Right lobe of liver (tissue), 6 donors: ENCODE measurements around the gene EIF5B. TPM values are rescaled to one million over a fixed set of nuclear protein-coding genes. Genes with fewer than 3 reads are reported as not detected.

ENCODE experiments used
- ATAC-seq, 4 donors: fragments of 200-7000 bp; cut with Tn5 transposase; one replicate each; pipeline ENCODE4 v1.9.1; 2020; ENCODE audit warnings: mild to moderate bottlenecking in 4 of 4, moderate library complexity in 4 of 4
- DNase-seq, 3 donors: peaks; one replicate each; pipeline ENCODE4 v3.0.0-alpha.2; 2020
- H3K27ac ChIP-seq, 3 donors: fragments of 200-600 bp; one replicate each; pipeline ENCODE4 v1.8.0; 2022
- H3K27me3 ChIP-seq, 2 donors: fragments of 200-600 bp; one replicate each; pipeline ENCODE4 v1.8.0; 2022
- H3K36me3 ChIP-seq, 4 donors: fragments of 200-600 bp; sonication (generic) in 1 of 4; one replicate each; pipeline versions ENCODE4 v1.5.1 to v1.8.0; 2017 to 2022; ENCODE audit warnings: control low read depth in 1 of 4
- H3K4me1 ChIP-seq, 4 donors: fragments of 200-600 bp; sonication (generic) in 1 of 4; one replicate each; pipeline versions ENCODE4 v1.5.1 to v1.8.0; 2017 to 2022; ENCODE audit warnings: control low read depth in 1 of 4
- H3K4me3 ChIP-seq, 3 donors: fragments of 200-600 bp; one replicate each; pipeline ENCODE4 v1.8.0; 2022
- H3K9me3 ChIP-seq, 4 donors: fragments of 200-600 bp; sonication (generic) in 1 of 4; one replicate each; pipeline versions ENCODE4 v1.5.1 to v1.8.0; 2017 to 2022; ENCODE audit warnings: control low read depth in 1 of 4
- POLR2A ChIP-seq: fragments of 450-650 bp; IDR thresholded peaks from one replicate; pipeline ENCODE4 v1.6.1; 2017; ENCODE audit warnings: antibody characterized with exemption, mild to moderate bottlenecking
- WGBS: methylation state at CpG from one replicate; pipeline ENCODE4 v1.1.6; 2018; ENCODE audit warnings: low coverage, low lambda C conversion rate; ENCODE audit not compliant: insufficient coverage; ENCODE audit errors: missing lambda C conversion rate; 5-methylcytosine and 5-hydroxymethylcytosine counted together
- intact Hi-C, 2 donors: fragments of 100-400 bp; cut with DNase I; formaldehyde crosslinking; loops; one replicate each; pipeline versions ENCODE4 v1.11.2 to v1.14.1; 2022
- total RNA-seq, 6 experiments: library from RNA; depleted of rRNA in 2 of 6; stranded (reverse); fragments of >200 nt in 2 of 6; fragmentation: NEBNext Ultra II Directional in 3 of 6; extraction: Animal tissue kit (Norgen Biotek cat#: 25700) in 3 of 6; gene quantifications; one replicate each; pipeline versions ENCODE4 v1.1.0 to v1.2.4, GENCODE V29; 2016 to 2023
- TF ChIP-seq, protein P1 (sequence below), 4 donors: fragments of 200-600 bp in 3 of 4; fragments of 450-650 bp in 1 of 4; IDR thresholded peaks; one replicate each; pipeline versions ENCODE4 v1.5.1 to v1.8.0; 2016 to 2022; ENCODE audit warnings: antibody characterized with exemption in 4 of 4, mild to moderate bottlenecking in 2 of 4
- donor health status: DM: no; HTN: yes; CAD: no.
- donor health status: DM: no; HTN: no; CAD: no.
- donor health status: DM: no; HTN: no; CAD: no.
- donor health status: DM: no; HTN: yes; CAD: no.
- donor health status: DM: no; HTN: yes; CAD: no.

Gene EIF5B
- total RNA-seq, 6 experiments from 2014 or later, result 10.2 to 18.8 (median 17.4) TPM

- ATAC-seq, result no peak
- TF ChIP-seq POLR2A, result no peak
- TF ChIP-seq, protein P1, sequence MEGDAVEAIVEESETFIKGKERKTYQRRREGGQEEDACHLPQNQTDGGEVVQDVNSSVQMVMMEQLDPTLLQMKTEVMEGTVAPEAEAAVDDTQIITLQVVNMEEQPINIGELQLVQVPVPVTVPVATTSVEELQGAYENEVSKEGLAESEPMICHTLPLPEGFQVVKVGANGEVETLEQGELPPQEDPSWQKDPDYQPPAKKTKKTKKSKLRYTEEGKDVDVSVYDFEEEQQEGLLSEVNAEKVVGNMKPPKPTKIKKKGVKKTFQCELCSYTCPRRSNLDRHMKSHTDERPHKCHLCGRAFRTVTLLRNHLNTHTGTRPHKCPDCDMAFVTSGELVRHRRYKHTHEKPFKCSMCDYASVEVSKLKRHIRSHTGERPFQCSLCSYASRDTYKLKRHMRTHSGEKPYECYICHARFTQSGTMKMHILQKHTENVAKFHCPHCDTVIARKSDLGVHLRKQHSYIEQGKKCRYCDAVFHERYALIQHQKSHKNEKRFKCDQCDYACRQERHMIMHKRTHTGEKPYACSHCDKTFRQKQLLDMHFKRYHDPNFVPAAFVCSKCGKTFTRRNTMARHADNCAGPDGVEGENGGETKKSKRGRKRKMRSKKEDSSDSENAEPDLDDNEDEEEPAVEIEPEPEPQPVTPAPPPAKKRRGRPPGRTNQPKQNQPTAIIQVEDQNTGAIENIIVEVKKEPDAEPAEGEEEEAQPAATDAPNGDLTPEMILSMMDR (IDR thresholded peaks at IDR 0.05), result no peak
- peaks cover 0 to 82% (median 29%) of the 10 kb centered on the region in 4 donors for H3K36me3 ChIP-seq
- H3K27me3 ChIP-seq, result no peaks in the 10 kb centered on the region
- H3K4me3 ChIP-seq, result no peak overlapping the region
- intact Hi-C loops, result no loop called here
- H3K9me3 ChIP-seq, result no peaks in the 10 kb centered on the region
- no peak for DNase-seq
- peaks cover 0 to 8% (median 0%) of the 10 kb centered on the region in 4 donors for H3K4me1 ChIP-seq
- no peak overlapping the region for H3K27ac ChIP-seq
- WGBS, result 69% methylated on average over 3 of the region's 4 CpGs
Measured at GRCh38 chr2:99401841-99402240, 64.7 kb downstream of the EIF5B start.

- H3K27me3 ChIP-seq, result no peaks in the 10 kb centered on the region
- TF ChIP-seq, protein P1 (IDR thresholded peaks at IDR 0.05), result no peak
- no peak for TF ChIP-seq POLR2A
- peaks cover 0 to 75% (median 29%) of the 10 kb centered on the region in 4 donors for H3K36me3 ChIP-seq
- H3K9me3 ChIP-seq, result no peaks in the 10 kb centered on the region
- H3K4me3 ChIP-seq, result no peak overlapping the region
- peak in 1 of 3 donors; percentile 24 for DNase-seq
- ATAC-seq, result peak; percentile 67 to 92 (median 79)
- intact Hi-C loops, result no loop called here
- peaks cover 0 to 8% (median 0%) of the 10 kb centered on the region in 4 donors for H3K4me1 ChIP-seq
- no peak overlapping the region for H3K27ac ChIP-seq
Measured at GRCh38 chr2:99403084-99403483, 65.9 kb downstream of the EIF5B start.

- intact Hi-C loops, result no loop called here
- Histone ChIP-seq H3K27ac (no peak overlapping the region), H3K27me3 (no peaks in the 10 kb centered on the region), H3K36me3 (peaks cover 0 to 70% (median 27%) of the 10 kb centered on the region in 4 donors), H3K4me1 (peaks cover 0 to 8% (median 0%) of the 10 kb centered on the region in 4 donors), H3K4me3 (no peak overlapping the region), H3K9me3 (no peaks in the 10 kb centered on the region)
- 63% methylated on average over 4 of the region's 4 CpGs for WGBS
- no peak for TF ChIP-seq POLR2A
- TF ChIP-seq, protein P1 (IDR thresholded peaks at IDR 0.05), result peak in 3 of 4 donors; percentile 6 to 30 (median 18)
- ATAC-seq (peak; percentile 62 to 69 (median 69)), DNase-seq (no peak)
Measured at GRCh38 chr2:99403524-99403923, 66.3 kb downstream of the EIF5B start.

- H3K4me3 ChIP-seq, result no peak overlapping the region
- TF ChIP-seq, protein P1 (IDR thresholded peaks at IDR 0.05), result no peak
- TF ChIP-seq POLR2A, result no peak
- no peak overlapping the region for H3K27ac ChIP-seq
- intact Hi-C loops, result no loop called here
- H3K27me3 ChIP-seq, result no peaks in the 10 kb centered on the region
- no peak for DNase-seq
- 90% methylated on average over 5 of the region's 8 CpGs for WGBS
- no peaks in the 10 kb centered on the region for H3K9me3 ChIP-seq
- ATAC-seq, result no peak
- H3K4me1 ChIP-seq, result peaks cover 0 to 8% (median 0%) of the 10 kb centered on the region in 4 donors
- H3K36me3 ChIP-seq, result peaks cover 0 to 69% (median 22%) of the 10 kb centered on the region in 4 donors
Measured at GRCh38 chr2:99404039-99404796, 67.0 kb downstream of the EIF5B start.
